ENCODE results near the gene RBBP7. TPM values are rescaled to one million over a fixed set of nuclear protein-coding genes. Genes with fewer than 3 reads are reported as not detected.

The RBBP7 gene
- polyA plus RNA-seq, 3 donors, result 32.2 to 56.8 (median 52.6) TPM

DNA sequence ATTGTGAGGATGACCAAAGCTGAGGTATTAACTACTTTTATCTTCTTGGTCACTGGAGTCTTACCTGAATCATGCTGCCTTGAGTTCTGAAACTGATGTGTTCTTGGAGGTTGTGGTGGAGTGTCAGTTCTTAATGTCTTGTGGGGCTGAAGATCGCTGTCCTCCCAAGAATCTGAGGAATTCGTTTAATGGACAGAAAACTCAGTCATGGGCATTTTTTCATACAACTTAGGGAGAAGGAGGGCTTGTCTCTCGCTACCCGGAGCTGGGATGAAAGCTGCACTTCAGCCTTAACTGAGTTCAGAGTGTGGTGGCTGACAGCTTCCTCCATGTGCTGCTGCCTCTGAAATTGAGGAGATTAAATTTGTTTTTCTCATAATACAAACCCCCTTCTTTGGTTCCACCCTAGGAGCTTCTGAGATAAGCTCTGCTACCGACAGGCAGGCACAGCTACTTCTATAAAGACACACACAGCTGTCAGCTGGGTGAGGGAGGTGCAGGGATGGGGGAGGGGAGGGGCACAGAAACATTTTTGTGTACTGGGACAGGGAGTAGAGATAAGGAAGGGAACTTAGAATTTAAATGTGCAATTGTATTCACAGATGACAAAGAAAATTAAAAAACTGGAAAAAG lies 30.8 kb downstream of the RBBP7 start:
- TF ChIP-seq, protein P1, sequence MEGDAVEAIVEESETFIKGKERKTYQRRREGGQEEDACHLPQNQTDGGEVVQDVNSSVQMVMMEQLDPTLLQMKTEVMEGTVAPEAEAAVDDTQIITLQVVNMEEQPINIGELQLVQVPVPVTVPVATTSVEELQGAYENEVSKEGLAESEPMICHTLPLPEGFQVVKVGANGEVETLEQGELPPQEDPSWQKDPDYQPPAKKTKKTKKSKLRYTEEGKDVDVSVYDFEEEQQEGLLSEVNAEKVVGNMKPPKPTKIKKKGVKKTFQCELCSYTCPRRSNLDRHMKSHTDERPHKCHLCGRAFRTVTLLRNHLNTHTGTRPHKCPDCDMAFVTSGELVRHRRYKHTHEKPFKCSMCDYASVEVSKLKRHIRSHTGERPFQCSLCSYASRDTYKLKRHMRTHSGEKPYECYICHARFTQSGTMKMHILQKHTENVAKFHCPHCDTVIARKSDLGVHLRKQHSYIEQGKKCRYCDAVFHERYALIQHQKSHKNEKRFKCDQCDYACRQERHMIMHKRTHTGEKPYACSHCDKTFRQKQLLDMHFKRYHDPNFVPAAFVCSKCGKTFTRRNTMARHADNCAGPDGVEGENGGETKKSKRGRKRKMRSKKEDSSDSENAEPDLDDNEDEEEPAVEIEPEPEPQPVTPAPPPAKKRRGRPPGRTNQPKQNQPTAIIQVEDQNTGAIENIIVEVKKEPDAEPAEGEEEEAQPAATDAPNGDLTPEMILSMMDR (IDR thresholded peaks at IDR 0.05), result no peak
- intact Hi-C loops (cut with micrococcal nuclease), result no loop called here

DNA sequence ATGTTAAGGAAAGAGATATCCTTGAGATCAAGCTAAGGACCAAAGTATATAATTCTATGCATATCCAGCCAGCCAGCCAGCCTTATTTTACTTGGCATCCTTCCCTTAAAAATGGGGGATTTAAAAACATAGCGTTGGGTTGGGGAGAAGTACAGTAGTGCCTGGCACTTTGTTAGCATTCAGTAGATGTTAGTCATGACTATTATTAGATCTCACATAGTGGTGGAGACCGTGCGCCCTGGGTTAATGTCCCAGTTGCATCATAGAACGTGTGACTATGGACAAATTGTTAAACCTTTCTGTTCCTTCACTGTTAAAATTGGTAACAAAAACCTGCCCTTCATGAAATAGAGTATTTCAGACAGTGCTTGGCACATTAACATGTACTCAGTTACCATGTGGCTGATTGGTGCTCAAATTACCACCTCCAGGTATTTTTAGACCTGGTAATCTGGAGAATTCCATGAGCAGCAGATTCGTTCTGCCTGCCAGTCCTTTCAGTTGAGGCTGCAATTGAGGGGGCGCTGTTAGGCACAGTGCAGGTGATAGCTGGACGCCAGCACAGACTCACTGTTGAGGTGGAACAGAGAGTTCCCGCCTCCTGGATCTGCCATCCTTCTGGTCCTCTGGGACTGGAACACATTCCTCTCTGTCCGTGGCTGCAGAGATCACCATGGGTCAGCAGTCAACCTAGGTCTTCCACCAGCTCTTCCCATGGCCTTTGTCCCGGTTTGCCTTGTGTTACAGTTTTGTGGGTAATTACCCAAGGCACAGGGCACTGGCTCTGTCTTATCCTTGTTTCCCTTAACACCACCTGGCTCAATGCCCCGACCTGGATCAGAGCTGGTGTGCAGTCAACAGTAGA lies 31.7 kb downstream of the RBBP7 start:
- Histone ChIP-seq H3K4me3 (replicated peaks in 1 of 3; ENCODE audit: low read depth in 2 of 3, low read length in 3 of 3) (no peak overlapping the region), H3K27ac (ENCODE audit: low read depth in 1 of 2, low read length in 2 of 2) (no peak overlapping the region), H3K9me3 (replicated peaks in 1 of 2; ENCODE audit: control insufficient read depth in 1 of 2, insufficient read depth in 1 of 2, low read length in 2 of 2) (no peaks in the 10 kb centered on the region), H3K27me3 (ENCODE audit: control insufficient read depth in 2 of 2, insufficient read depth in 2 of 2, low read length in 2 of 2) (peaks cover 0 to 12% of the 10 kb centered on the region in 2 donors), H4K20me1 (ENCODE audit: insufficient read depth, low read length) (no peaks in the 10 kb centered on the region), H3K79me2 (ENCODE audit: insufficient read depth, low read length) (no peaks in the 10 kb centered on the region), H3K36me3 (replicated peaks in 1 of 2; ENCODE audit: control insufficient read depth in 1 of 2, insufficient read depth in 2 of 2, low read length in 2 of 2) (peaks cover 53 to 81% of the 10 kb centered on the region in 2 donors), H3K4me1 (ENCODE audit: control insufficient read depth in 1 of 2, insufficient read depth in 2 of 2, low read length in 2 of 2) (no peaks in the 10 kb centered on the region), H2AFZ (ENCODE audit: insufficient read depth, low read depth, low read length, poor library complexity, severe bottlenecking) (no peak overlapping the region), H3K4me2 (replicated peaks; ENCODE audit: extremely low read depth, low read length, poor library complexity, severe bottlenecking) (no peak overlapping the region), H3K9ac (ENCODE audit: insufficient read depth, low read length, poor library complexity, severe bottlenecking) (no peak overlapping the region)
- intact Hi-C loops (cut with micrococcal nuclease), result no loop called here
- H3K36me3 Mint-ChIP-seq, result peaks cover 57 to 69% of the 10 kb centered on the region in 2 donors
- peak overlapping the region in 2 of 7 donors; percentile 8 to 16 for H3K27ac Mint-ChIP-seq
- TF ChIP-seq, protein P1 (IDR thresholded peaks at IDR 0.05), result no peak
- H3K4me3 Mint-ChIP-seq, result no peak overlapping the region
- H3K9me3 Mint-ChIP-seq, result peaks cover 0 to 1% (median 0%) of the 10 kb centered on the region in 7 donors
- H3K27me3 Mint-ChIP-seq (ENCODE audit: low read depth in 3 of 3), result peaks cover 0 to 40% (median 0%) of the 10 kb centered on the region in 3 donors
- no peak for DNase-seq
- 100% methylated on average over 1 of the region's 11 CpGs for WGBS (ENCODE audit: insufficient coverage)
- H3K4me1 Mint-ChIP-seq, result peaks cover 2% of the 10 kb centered on the region

More for the DNA sequence above, 30.8 kb downstream of the RBBP7 start:
- Histone ChIP-seq H3K36me3 (replicated peaks in 1 of 2; ENCODE audit: control insufficient read depth in 1 of 2, insufficient read depth in 2 of 2, low read length in 2 of 2) (peaks cover 53 to 81% of the 10 kb centered on the region in 2 donors), H3K9ac (ENCODE audit: insufficient read depth, low read length, poor library complexity, severe bottlenecking) (no peak overlapping the region), H3K4me2 (replicated peaks; ENCODE audit: extremely low read depth, low read length, poor library complexity, severe bottlenecking) (no peak overlapping the region), H4K20me1 (ENCODE audit: insufficient read depth, low read length) (no peaks in the 10 kb centered on the region), H3K4me3 (replicated peaks in 1 of 3; ENCODE audit: low read depth in 2 of 3, low read length in 3 of 3) (no peak overlapping the region), H3K4me1 (ENCODE audit: control insufficient read depth in 1 of 2, insufficient read depth in 2 of 2, low read length in 2 of 2) (no peaks in the 10 kb centered on the region), H2AFZ (ENCODE audit: insufficient read depth, low read depth, low read length, poor library complexity, severe bottlenecking) (no peak overlapping the region), H3K27me3 (ENCODE audit: control insufficient read depth in 2 of 2, insufficient read depth in 2 of 2, low read length in 2 of 2) (peaks cover 0 to 12% of the 10 kb centered on the region in 2 donors), H3K27ac (ENCODE audit: low read depth in 1 of 2, low read length in 2 of 2) (no peak overlapping the region), H3K9me3 (replicated peaks in 1 of 2; ENCODE audit: control insufficient read depth in 1 of 2, insufficient read depth in 1 of 2, low read length in 2 of 2) (no peaks in the 10 kb centered on the region), H3K79me2 (ENCODE audit: insufficient read depth, low read length) (no peaks in the 10 kb centered on the region)
- Mint-ChIP-seq H3K4me1 (peaks cover 2% of the 10 kb centered on the region), H3K9me3 (peaks cover 0 to 1% (median 0%) of the 10 kb centered on the region in 7 donors), H3K27ac (no peak overlapping the region), H3K4me3 (no peak overlapping the region), H3K36me3 (peaks cover 54 to 69% of the 10 kb centered on the region in 2 donors), H3K27me3 (ENCODE audit: low read depth in 3 of 3) (peaks cover 0 to 39% (median 0%) of the 10 kb centered on the region in 3 donors)
- no CpG with 5 or more reads among the region's 5 CpGs for WGBS (ENCODE audit: insufficient coverage)
- no peak for DNase-seq
